ENCODE results near the gene DEXI.

DNA sequence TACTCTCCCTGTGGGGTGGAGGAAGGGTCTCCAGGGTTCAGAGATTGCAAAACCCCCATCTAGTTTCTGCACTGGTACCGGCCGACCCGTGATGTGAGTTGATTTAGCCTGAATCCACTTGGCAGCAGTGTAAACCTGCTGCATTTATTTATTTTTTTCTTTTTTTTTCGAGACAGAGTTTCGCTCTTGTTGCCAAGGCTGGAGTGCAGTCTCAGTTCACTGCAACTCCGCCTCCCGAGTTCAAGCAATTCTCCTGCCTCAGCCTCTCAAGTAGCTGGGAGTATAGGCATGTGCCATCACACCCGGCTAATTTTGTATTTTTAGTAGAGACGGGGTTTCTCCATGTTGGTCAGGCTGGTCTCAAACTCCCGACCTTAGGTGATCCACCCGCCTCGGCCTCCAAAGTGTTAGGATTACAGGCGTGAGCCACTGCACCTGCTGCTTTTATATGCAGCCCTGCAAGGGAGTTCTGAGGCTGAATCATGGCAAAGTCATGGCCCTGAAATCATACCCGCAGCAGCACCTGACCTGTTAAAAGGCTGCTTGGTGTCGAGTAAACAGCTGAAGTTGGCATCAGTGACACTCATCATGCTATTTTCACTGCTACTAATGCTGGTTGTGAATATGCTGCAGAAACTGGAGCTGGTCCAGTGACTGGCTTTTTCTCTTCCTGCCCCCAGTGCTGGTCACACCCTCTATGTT lies 21.4 kb downstream of the DEXI start:
- no peak for TF ChIP-seq RARB (CRISPR knock-in tag; IDR thresholded peaks at IDR 0.05)
- no peak for TF ChIP-seq ZNF8 (CRISPR knock-in tag; IDR thresholded peaks at IDR 0.05)
- TF ChIP-seq, protein P1, sequence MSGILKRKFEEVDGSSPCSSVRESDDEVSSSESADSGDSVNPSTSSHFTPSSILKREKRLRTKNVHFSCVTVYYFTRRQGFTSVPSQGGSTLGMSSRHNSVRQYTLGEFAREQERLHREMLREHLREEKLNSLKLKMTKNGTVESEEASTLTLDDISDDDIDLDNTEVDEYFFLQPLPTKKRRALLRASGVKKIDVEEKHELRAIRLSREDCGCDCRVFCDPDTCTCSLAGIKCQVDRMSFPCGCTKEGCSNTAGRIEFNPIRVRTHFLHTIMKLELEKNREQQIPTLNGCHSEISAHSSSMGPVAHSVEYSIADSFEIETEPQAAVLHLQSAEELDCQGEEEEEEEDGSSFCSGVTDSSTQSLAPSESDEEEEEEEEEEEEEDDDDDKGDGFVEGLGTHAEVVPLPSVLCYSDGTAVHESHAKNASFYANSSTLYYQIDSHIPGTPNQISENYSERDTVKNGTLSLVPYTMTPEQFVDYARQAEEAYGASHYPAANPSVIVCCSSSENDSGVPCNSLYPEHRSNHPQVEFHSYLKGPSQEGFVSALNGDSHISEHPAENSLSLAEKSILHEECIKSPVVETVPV (CRISPR knock-in tag; IDR thresholded peaks at IDR 0.05) = no peak
- no peak for TF ChIP-seq CSDC2 (CRISPR knock-in tag; IDR thresholded peaks at IDR 0.05)
- TF ChIP-seq, protein P2, sequence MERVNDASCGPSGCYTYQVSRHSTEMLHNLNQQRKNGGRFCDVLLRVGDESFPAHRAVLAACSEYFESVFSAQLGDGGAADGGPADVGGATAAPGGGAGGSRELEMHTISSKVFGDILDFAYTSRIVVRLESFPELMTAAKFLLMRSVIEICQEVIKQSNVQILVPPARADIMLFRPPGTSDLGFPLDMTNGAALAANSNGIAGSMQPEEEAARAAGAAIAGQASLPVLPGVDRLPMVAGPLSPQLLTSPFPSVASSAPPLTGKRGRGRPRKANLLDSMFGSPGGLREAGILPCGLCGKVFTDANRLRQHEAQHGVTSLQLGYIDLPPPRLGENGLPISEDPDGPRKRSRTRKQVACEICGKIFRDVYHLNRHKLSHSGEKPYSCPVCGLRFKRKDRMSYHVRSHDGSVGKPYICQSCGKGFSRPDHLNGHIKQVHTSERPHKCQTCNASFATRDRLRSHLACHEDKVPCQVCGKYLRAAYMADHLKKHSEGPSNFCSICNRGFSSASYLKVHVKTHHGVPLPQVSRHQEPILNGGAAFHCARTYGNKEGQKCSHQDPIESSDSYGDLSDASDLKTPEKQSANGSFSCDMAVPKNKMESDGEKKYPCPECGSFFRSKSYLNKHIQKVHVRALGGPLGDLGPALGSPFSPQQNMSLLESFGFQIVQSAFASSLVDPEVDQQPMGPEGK (CRISPR knock-in tag; IDR thresholded peaks at IDR 0.05; ENCODE audit: borderline replicate concordance) = no peak
- TF ChIP-seq, protein P3, sequence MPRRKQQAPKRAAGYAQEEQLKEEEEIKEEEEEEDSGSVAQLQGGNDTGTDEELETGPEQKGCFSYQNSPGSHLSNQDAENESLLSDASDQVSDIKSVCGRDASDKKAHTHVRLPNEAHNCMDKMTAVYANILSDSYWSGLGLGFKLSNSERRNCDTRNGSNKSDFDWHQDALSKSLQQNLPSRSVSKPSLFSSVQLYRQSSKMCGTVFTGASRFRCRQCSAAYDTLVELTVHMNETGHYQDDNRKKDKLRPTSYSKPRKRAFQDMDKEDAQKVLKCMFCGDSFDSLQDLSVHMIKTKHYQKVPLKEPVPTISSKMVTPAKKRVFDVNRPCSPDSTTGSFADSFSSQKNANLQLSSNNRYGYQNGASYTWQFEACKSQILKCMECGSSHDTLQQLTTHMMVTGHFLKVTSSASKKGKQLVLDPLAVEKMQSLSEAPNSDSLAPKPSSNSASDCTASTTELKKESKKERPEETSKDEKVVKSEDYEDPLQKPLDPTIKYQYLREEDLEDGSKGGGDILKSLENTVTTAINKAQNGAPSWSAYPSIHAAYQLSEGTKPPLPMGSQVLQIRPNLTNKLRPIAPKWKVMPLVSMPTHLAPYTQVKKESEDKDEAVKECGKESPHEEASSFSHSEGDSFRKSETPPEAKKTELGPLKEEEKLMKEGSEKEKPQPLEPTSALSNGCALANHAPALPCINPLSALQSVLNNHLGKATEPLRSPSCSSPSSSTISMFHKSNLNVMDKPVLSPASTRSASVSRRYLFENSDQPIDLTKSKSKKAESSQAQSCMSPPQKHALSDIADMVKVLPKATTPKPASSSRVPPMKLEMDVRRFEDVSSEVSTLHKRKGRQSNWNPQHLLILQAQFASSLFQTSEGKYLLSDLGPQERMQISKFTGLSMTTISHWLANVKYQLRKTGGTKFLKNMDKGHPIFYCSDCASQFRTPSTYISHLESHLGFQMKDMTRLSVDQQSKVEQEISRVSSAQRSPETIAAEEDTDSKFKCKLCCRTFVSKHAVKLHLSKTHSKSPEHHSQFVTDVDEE (CRISPR knock-in tag; IDR thresholded peaks at IDR 0.05) = no peak
- TF ChIP-seq OSR1 (CRISPR knock-in tag; IDR thresholded peaks at IDR 0.05) = no peak
- no peak for TF ChIP-seq ZFP3 (CRISPR knock-in tag; IDR thresholded peaks at IDR 0.05)
- no peak for TF ChIP-seq ESRRG (CRISPR knock-in tag; IDR thresholded peaks at IDR 0.05)
- TF ChIP-seq ZNF565 (CRISPR knock-in tag; conservative IDR thresholded peaks at IDR 0.05; ENCODE audit: low read depth) = no peak

All from SK-N-SH treated with all-trans-retinoic acid at 6 μM for 48 hours (cell line).